Cardiac muscle cell (in vitro differentiated cells and primary cell): Measurements from ENCODE around the gene SAT1. TPM values are rescaled to one million over a fixed set of nuclear protein-coding genes. Genes with fewer than 3 reads are reported as not detected.

Experiments used
- DNase-seq, 2 donors: peaks; one replicate each; pipeline versions ENCODE4 v3.0.0 to v3.0.0-alpha.2; 2010 to 2017; ENCODE audit warnings: low read depth in 1 of 2, low spot score in 1 of 2
- H3K27ac ChIP-seq: fragments of 200-600 bp; sonication (generic); 2 replicates; pipeline ENCODE4 v1.5.1; 2016
- H3K27me3 ChIP-seq: fragments of 200-600 bp; sonication (generic); 2 replicates; pipeline ENCODE4 v1.6.0; 2016; ENCODE audit warnings: control low read depth
- H3K36me3 ChIP-seq: fragments of 200-600 bp; sonication (generic); 2 replicates; pipeline ENCODE4 v1.5.1; 2016; ENCODE audit warnings: control low read depth
- H3K4me1 ChIP-seq: fragments of 200-600 bp; sonication (generic); 2 replicates; pipeline ENCODE4 v1.8.1; 2017; ENCODE audit warnings: low read depth, mild to moderate bottlenecking, mixed run types
- H3K4me3 ChIP-seq: fragments of 200-600 bp; sonication (generic); 2 replicates; pipeline ENCODE4 v1.5.1; 2016; ENCODE audit warnings: mild to moderate bottlenecking
- H3K9me3 ChIP-seq: fragments of 200-600 bp; sonication (generic); 2 replicates; pipeline ENCODE4 v1.5.1; 2017; ENCODE audit warnings: low read depth, mild to moderate bottlenecking, control low read depth
- polyA plus RNA-seq: library from polyadenylated mRNA; unstranded; fragments of >200 nt; fragmentation: Nextera tagmentation; extraction: Ambion mirVana; gene quantifications from 2 replicates; pipeline ENCODE4 v1.2.1, GENCODE V29; 2016
- total RNA-seq: library from RNA; depleted of rRNA; stranded (reverse); fragments of >200 nt; gene quantifications from 2 replicates; pipeline ENCODE4 v1.2.3, GENCODE V29; 2016
- TF ChIP-seq, protein P1 (sequence below): IDR thresholded peaks from 2 replicates; pipeline ENCODE4 v1.5.1; 2012; ENCODE audit warnings: low read depth, mild to moderate bottlenecking, low read length

The SAT1 gene
- total and polyA plus RNA-seq, 2 experiments from 2014 or later, result 127 to 238 TPM

DNA sequence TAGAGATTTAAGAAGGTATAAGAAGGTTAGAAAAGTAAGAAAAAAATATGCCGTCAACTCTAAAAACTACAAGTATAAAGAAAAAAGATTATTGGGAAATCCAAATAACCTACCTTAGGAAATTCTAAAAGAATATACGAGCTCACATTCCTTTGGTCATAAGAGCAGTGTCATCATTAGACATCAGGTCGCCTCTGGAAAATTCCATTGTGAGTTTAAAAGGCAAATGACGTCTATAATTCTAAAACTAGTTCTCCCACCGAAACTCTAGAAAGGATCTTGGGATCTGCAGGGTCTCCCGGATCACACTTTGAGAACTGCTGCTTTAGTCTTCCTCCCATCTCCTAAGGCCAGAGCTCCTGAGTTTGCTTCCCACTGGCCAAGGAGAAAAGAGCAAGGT, 518 bp upstream of the SAT1 start:
- TF ChIP-seq, protein P1, sequence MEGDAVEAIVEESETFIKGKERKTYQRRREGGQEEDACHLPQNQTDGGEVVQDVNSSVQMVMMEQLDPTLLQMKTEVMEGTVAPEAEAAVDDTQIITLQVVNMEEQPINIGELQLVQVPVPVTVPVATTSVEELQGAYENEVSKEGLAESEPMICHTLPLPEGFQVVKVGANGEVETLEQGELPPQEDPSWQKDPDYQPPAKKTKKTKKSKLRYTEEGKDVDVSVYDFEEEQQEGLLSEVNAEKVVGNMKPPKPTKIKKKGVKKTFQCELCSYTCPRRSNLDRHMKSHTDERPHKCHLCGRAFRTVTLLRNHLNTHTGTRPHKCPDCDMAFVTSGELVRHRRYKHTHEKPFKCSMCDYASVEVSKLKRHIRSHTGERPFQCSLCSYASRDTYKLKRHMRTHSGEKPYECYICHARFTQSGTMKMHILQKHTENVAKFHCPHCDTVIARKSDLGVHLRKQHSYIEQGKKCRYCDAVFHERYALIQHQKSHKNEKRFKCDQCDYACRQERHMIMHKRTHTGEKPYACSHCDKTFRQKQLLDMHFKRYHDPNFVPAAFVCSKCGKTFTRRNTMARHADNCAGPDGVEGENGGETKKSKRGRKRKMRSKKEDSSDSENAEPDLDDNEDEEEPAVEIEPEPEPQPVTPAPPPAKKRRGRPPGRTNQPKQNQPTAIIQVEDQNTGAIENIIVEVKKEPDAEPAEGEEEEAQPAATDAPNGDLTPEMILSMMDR, result no peak
- Histone ChIP-seq H3K27ac (peak overlapping the region; percentile 50), H3K4me3 (peak overlapping the region; percentile 1), H3K9me3 (no peaks in the 10 kb centered on the region), H3K36me3 (no peaks in the 10 kb centered on the region), H3K27me3 (no peaks in the 10 kb centered on the region), H3K4me1 (peaks cover 21% of the 10 kb centered on the region)
- no peak for DNase-seq

DNA sequence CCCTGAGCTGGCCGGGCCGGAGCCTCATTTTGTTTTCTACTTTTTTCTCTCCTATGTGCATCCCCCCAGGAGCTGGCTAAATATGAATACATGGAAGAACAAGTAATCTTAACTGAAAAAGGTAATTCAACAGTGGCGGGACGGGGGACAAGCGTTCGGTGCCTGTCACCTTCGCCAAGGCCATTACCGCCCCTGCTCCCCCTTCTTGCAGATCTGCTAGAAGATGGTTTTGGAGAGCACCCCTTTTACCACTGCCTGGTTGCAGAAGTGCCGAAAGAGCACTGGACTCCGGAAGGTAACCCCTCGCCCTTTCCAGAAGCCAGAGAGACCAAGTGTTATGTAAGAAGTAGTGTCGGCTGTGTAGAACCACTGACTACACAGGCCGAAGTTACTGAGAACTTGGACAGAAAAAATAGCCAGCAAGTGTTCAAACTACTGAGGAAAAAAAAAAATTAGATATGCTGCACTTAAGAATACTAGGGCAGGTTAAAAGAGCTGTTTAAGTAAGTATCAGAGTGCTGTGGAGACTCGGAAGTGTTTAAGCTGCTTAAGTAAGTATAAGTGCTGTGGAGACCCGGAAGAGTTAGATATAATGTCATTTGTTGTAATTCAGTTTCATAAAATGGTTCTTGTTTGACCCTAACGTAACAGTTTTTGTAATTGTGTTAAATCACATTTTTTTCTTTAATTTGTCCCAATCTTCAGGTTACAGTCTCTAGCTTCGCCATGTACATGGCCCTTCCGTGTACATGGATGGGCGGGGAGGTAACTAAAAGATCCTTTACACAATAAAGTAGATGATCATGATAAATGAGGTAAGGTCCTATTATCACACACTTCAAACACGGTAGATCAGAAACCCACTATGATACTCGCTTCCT, 856 bp downstream of the SAT1 start:
- H3K9me3 ChIP-seq, result no peaks in the 10 kb centered on the region
- H3K4me1 ChIP-seq, result peaks cover 21% of the 10 kb centered on the region
- TF ChIP-seq, protein P1, result no peak
- H3K27me3 ChIP-seq, result no peaks in the 10 kb centered on the region
- peak overlapping the region; percentile 86 for H3K27ac ChIP-seq
- peak in 1 of 2 donors; percentile 26 for DNase-seq
- H3K4me3 ChIP-seq, result peak overlapping the region; percentile 95
- H3K36me3 ChIP-seq, result no peaks in the 10 kb centered on the region

DNA sequence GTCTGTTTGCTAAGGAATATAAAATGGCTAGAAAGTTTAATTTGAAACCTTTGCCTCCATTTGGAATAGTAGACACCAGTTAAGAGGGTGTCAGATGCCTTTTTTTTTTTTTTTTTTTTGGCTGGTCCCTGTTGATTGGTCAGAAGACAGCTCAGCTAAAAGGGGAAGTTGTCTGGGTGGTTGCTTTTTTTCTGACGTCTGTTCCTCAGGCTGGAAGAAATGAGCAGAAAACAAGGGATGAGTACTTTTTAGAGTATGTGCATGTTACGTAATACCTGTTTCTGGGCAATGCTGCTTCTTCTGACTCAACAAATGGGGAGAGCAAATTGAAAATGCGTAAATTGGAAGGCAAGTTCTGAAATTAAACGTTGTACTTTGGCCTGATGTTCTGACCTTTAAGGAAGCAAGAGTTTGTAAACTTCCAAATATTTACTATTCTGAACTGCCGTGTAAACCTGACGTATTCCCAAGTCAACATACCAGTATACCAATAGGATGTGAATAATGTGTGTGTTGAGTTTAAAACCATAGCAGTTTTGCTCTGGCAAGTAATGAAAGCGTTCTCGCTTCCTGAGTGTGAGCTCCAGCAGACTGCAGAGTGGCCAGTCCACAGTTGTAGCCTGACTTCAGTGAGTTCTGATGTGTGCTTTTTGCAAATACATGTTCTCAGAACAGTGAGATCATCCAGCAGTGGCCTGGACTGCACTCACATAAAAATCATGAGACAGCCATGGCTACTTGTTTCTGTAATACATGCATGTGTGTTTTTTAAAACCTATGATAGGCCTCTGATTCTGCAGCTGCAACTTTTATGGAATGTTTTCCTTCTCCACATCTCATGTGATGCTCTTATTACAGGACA, 1.7 kb downstream of the SAT1 start:
- H3K4me1 ChIP-seq, result peaks cover 21% of the 10 kb centered on the region
- TF ChIP-seq, protein P1, result no peak
- peak overlapping the region; percentile 46 for H3K27ac ChIP-seq
- H3K9me3 ChIP-seq, result no peaks in the 10 kb centered on the region
- peak in 1 of 2 donors; percentile 82 for DNase-seq
- peak overlapping the region; percentile 95 for H3K4me3 ChIP-seq
- H3K27me3 ChIP-seq, result no peaks in the 10 kb centered on the region
- no peaks in the 10 kb centered on the region for H3K36me3 ChIP-seq

DNA sequence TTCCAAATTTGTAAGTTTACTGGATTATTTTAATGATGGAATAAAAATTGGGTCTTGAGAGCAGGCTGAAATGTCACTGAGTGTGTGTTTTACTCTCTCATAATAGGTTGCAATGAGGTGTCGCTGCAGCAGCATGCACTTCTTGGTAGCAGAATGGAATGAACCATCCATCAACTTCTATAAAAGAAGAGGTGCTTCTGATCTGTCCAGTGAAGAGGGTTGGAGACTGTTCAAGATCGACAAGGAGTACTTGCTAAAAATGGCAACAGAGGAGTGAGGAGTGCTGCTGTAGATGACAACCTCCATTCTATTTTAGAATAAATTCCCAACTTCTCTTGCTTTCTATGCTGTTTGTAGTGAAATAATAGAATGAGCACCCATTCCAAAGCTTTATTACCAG, 2.6 kb downstream of the SAT1 start:
- Histone ChIP-seq H3K9me3 (no peaks in the 10 kb centered on the region), H3K4me3 (no peak overlapping the region), H3K36me3 (no peaks in the 10 kb centered on the region), H3K27ac (peak overlapping the region; percentile 23), H3K4me1 (peaks cover 21% of the 10 kb centered on the region), H3K27me3 (no peaks in the 10 kb centered on the region)
- TF ChIP-seq, protein P1, result no peak
- DNase-seq, result peak in 1 of 2 donors; percentile 28

DNA sequence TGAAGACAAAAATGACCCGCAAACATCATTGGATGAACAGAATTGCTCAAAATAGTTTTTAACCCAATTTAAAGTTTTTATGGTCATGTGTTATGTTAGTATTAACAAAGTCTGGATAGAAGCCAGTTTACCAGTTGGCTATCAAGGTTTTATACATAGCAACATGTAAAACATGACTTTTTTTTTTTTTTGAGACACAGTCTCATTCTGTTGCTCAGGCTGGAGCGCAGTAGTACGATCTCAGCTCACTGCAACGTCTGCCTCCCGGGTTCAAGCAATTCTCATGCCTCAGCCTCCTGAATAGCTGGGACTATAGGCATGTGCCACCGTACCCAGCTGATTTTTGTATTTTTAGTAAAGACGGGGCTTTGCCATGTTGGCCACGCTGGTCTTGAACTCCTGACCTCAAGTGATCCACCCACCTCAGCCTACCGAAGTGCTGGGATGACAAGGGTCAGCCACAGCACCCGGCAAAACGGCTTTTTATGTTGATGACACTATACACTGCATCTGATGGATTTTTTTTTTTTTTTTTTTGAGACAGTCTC, 3.4 kb downstream of the SAT1 start:
- peaks cover 21% of the 10 kb centered on the region for H3K4me1 ChIP-seq
- no peaks in the 10 kb centered on the region for H3K27me3 ChIP-seq
- H3K27ac ChIP-seq, result peak overlapping the region; percentile 23
- peak in 1 of 2 donors; percentile 39 for DNase-seq
- H3K36me3 ChIP-seq, result no peaks in the 10 kb centered on the region
- H3K4me3 ChIP-seq, result no peak overlapping the region
- H3K9me3 ChIP-seq, result no peaks in the 10 kb centered on the region
- TF ChIP-seq, protein P1, result no peak
